Endothelial cell of umbilical vein (primary cell): ENCODE results near the gene PFN3.

Experiments used
- CTCF ChIP-seq, 2 donors: IDR thresholded peaks; 1 replicate in 1 of 2; 2 replicates in 1 of 2; pipeline ENCODE4 v1.5.1; 2011; ENCODE audit warnings: low read length in 2 of 2, mild to moderate bottlenecking in 2 of 2, moderate library complexity in 2 of 2, control low read depth in 1 of 2, inconsistent platforms in 1 of 2, low read depth in 1 of 2; ENCODE audit not compliant: insufficient read depth in 1 of 2; ENCODE audit errors: extremely low read depth in 1 of 2
- MYC ChIP-seq: IDR thresholded peaks from one replicate; pipeline ENCODE4 v1.6.1; 2011; ENCODE audit warnings: mild to moderate bottlenecking, low read depth, low read length
- POLR2AphosphoS5 ChIP-seq: IDR thresholded peaks from 2 replicates; pipeline ENCODE4 v1.6.1; 2012; ENCODE audit warnings: low read depth, mild to moderate bottlenecking, control low read depth, low read length, moderate library complexity; ENCODE audit not compliant: insufficient read depth

GRCh38 chr5:177399997-177400868 lies at the start of gene PFN3:
- no peak for TF ChIP-seq CTCF (IDR thresholded peaks at IDR 0.05; ENCODE audit: extremely low read depth in 1 of 2, insufficient read depth in 1 of 2, low read depth in 1 of 2, low read length in 2 of 2)
- TF ChIP-seq POLR2AphosphoS5 = no peak
- no peak for TF ChIP-seq MYC
